Activated T-cell treated with anti-CD3 and anti-CD28 coated beads, Interleukin-2, amount 50 U/mL, for 72 hours (primary cell): ENCODE results near the gene CD19. TPM values are rescaled to one million over a fixed set of nuclear protein-coding genes. Genes with fewer than 3 reads are reported as not detected.

Source experiments
- ATAC-seq, 2 donors: fragments of 150-1000 bp; cut with Tn5 transposase; replicated peaks in 1 of 2; 2 replicates each; pipeline ENCODE4 v1.10.0; 2021; ENCODE audit warnings: moderate library complexity in 2 of 2, mild to moderate bottlenecking in 1 of 2
- DNase-seq, 2 donors: peaks; one replicate each; pipeline ENCODE4 v3.0.0; 2021 to 2022; ENCODE audit warnings: mixed read lengths in 1 of 2
- H3K27ac Mint-ChIP-seq: one replicate; pipeline ENCODE4 v1.8.0; 2022; ENCODE audit warnings: mild to moderate bottlenecking, moderate library complexity, mixed read lengths
- H3K27me3 Mint-ChIP-seq: one replicate; pipeline ENCODE4 v1.8.0; 2022; ENCODE audit warnings: low read depth, mixed read lengths
- H3K36me3 Mint-ChIP-seq, 2 donors: one replicate each; pipeline ENCODE4 v1.8.0; 2022; ENCODE audit warnings: mixed read lengths in 2 of 2, mild to moderate bottlenecking in 1 of 2; ENCODE audit not compliant: insufficient read depth in 2 of 2
- H3K4me1 Mint-ChIP-seq: one replicate; pipeline ENCODE4 v1.8.0; 2022; ENCODE audit warnings: low read depth, mixed read lengths
- H3K4me3 Mint-ChIP-seq, 2 donors: one replicate each; pipeline ENCODE4 v1.8.0; 2022; ENCODE audit warnings: mild to moderate bottlenecking in 2 of 2, mixed read lengths in 2 of 2, moderate library complexity in 2 of 2
- H3K9me3 Mint-ChIP-seq, 2 donors: one replicate each; pipeline ENCODE4 v1.8.0; 2022; ENCODE audit warnings: mixed read lengths in 2 of 2
- total RNA-seq, 2 donors: library from RNA; stranded (reverse); gene quantifications; one replicate each; pipeline ENCODE4 v1.2.3, GENCODE V29; 2022

CD19 gene
- total RNA-seq, 2 donors from 2014 or later = 1.3 to 1.4 TPM

DNA sequence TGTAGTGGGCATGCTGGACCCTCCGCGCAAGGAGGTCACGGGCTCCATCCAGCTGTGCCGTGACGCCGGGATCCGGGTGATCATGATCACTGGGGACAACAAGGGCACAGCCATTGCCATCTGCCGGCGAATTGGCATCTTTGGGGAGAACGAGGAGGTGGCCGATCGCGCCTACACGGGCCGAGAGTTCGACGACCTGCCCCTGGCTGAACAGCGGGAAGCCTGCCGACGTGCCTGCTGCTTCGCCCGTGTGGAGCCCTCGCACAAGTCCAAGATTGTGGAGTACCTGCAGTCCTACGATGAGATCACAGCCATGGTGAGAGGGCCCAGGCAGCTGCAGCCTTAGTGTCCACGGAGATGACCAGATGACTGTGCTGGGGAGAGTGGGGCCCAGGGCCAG is 31.2 kb upstream of the CD19 start:
- Mint-ChIP-seq H3K27ac (no peak overlapping the region), H3K4me1 (no peaks in the 10 kb centered on the region), H3K36me3 (no peaks in the 10 kb centered on the region), H3K27me3 (no peaks in the 10 kb centered on the region), H3K4me3 (no peak overlapping the region), H3K9me3 (no peaks in the 10 kb centered on the region)
- DNase-seq (no peak), ATAC-seq (no peak)

DNA sequence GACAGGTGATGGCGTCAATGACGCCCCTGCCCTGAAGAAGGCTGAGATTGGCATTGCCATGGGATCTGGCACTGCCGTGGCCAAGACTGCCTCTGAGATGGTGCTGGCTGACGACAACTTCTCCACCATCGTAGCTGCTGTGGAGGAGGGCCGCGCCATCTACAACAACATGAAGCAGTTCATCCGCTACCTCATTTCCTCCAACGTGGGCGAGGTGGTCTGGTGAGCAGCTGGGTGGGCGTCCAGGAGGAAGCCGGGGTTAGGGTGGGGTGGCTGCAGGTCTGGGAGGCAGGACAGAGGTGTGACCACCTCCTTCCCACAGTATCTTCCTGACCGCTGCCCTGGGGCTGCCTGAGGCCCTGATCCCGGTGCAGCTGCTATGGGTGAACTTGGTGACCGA is 29.9 kb upstream of the CD19 start:
- DNase-seq (no peak), ATAC-seq (no peak)
- Mint-ChIP-seq H3K4me3 (no peak overlapping the region), H3K36me3 (no peaks in the 10 kb centered on the region), H3K9me3 (no peaks in the 10 kb centered on the region), H3K4me1 (no peaks in the 10 kb centered on the region), H3K27ac (no peak overlapping the region), H3K27me3 (no peaks in the 10 kb centered on the region)

DNA sequence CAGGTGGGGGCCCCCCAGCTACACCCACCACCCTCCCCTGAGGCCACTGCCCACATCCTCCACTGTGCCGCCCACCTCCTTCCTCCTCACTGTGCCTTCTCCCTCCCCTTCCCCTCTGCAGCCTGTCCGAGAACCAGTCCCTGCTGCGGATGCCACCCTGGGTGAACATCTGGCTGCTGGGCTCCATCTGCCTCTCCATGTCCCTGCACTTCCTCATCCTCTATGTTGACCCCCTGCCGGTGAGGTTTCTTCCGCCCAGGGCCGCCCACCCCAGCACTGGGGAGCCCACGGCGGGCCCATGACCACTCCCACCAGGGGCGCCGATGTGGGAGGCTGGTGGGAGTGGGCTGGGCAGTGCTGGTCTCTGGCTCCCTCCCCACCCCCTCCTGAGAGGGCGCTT is 28.9 kb upstream of the CD19 start:
- H3K4me3 Mint-ChIP-seq = no peak overlapping the region
- no peaks in the 10 kb centered on the region for H3K4me1 Mint-ChIP-seq
- no peaks in the 10 kb centered on the region for H3K36me3 Mint-ChIP-seq
- H3K9me3 Mint-ChIP-seq = no peaks in the 10 kb centered on the region
- H3K27ac Mint-ChIP-seq = no peak overlapping the region
- DNase-seq = no peak
- ATAC-seq = peak in 1 of 2 donors; percentile 18
- no peaks in the 10 kb centered on the region for H3K27me3 Mint-ChIP-seq

DNA sequence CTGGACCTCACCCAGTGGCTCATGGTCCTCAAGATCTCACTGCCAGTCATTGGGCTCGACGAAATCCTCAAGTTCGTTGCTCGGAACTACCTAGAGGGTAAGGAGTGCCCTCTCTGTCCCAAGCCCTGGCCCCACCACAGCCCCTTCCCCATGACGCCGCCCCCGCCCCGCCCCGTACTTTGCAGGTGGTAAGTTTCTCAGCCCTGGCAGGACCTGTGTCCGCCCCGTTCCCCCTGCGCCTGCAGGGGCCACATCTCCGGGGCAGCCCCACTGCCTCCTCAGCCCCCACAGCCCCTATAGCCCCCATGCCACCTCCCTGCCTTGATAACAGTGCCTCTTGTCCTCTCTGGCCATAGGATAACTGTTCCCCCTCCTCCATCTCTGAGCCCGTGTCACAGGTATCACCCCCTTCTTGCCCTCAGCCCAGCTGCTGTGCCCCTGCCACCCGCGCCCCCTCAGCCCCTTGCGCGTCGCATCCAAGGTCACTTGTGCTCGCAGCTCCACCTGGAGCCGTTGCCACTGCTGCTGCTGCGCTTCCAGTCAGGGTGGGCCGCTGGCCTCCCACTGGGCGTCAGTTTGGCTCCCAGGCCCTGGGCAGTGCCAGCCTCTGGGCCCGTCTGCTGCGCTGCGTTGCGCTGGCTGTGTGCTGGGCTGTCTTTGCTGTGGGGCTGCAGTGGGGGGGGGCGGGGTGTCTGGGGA is 28.3 kb upstream of the CD19 start:
- Mint-ChIP-seq H3K4me1 (no peaks in the 10 kb centered on the region), H3K4me3 (no peak overlapping the region), H3K27me3 (no peaks in the 10 kb centered on the region), H3K36me3 (no peaks in the 10 kb centered on the region), H3K9me3 (no peaks in the 10 kb centered on the region), H3K27ac (no peak overlapping the region)
- DNase-seq = no peak
- ATAC-seq = no peak

DNA sequence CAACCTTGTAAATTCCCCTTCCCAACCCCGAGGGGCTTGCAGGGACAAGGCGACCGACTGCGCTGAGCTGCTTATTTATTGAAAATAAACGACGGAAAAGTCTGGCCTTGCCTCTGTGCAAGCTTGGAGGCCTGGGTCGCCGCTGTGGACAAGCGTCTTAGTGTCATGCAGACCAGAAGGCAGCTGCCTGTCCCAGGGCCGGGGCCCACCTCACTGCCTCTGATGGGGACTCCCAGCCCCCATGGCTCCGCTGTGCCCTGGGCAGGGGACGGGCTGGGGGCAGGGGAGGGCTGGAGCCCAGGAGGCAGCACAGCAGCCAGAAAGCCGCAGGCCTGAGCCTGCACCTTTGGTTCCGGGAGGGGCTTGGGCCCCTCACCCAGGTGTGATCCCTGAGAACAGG is 27.4 kb upstream of the CD19 start:
- H3K9me3 Mint-ChIP-seq = no peaks in the 10 kb centered on the region
- no peak overlapping the region for H3K27ac Mint-ChIP-seq

DNA sequence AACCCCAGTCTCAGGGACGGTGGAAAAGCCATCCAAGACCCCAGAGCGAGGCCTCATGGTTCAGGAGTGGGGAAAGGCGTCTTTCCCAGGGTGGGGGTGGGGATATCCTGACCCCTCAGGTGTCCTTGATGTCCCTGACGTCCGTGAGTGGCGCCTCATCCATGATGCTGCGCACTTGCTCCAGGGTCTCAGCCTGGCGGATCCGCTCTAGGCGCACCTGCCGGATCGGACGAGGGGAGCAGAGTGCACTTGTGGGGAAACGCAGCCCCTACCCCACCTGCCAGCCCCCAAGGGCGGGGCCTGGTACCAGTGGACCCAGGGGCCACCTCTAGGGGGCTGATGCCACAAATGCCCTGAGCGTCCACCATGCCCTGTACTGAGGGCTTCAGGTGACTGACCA is 26.9 kb upstream of the CD19 start:
- no peak overlapping the region for H3K27ac Mint-ChIP-seq
- H3K36me3 Mint-ChIP-seq = no peaks in the 10 kb centered on the region
- H3K9me3 Mint-ChIP-seq = no peaks in the 10 kb centered on the region
- H3K4me1 Mint-ChIP-seq = no peaks in the 10 kb centered on the region
- no peaks in the 10 kb centered on the region for H3K27me3 Mint-ChIP-seq
- ATAC-seq (no peak), DNase-seq (no peak)
- no peak overlapping the region for H3K4me3 Mint-ChIP-seq

More for the DNA sequence above, 27.4 kb upstream of the CD19 start:
- Mint-ChIP-seq H3K4me1 (no peaks in the 10 kb centered on the region), H3K4me3 (no peak overlapping the region), H3K27me3 (no peaks in the 10 kb centered on the region), H3K36me3 (no peaks in the 10 kb centered on the region)
- DNase-seq = no peak
- ATAC-seq = no peak

DNA sequence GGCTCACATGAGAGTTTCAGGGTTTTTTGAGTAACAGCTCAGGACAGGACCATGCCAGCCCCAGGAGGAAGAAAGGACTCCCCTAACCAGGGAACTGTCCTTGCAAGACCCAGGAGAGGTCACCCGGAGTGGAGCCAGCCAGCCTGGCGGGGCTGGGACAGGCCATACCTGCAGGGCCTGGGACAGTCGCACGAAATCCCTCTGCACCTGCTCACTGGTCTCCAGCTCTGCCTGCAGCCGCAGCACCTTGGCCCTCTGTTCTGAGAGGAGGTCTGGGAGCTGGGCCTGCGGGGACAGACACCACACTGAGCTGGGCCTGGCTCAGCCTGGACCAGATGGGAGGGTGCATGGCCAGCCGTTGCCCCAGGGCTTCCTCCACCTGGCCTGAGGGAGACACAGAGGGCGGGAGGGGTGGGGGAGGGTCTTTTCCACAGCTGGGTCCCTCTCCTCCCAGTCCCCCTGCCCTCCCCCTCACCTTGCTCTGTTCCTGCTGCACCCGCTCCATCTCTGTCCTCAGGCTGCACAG is 26.5 kb upstream of the CD19 start:
- ATAC-seq = no peak
- Mint-ChIP-seq H3K27ac (no peak overlapping the region), H3K27me3 (no peaks in the 10 kb centered on the region), H3K9me3 (no peaks in the 10 kb centered on the region), H3K4me1 (no peaks in the 10 kb centered on the region), H3K4me3 (no peak overlapping the region), H3K36me3 (no peaks in the 10 kb centered on the region)
- no peak for DNase-seq

DNA sequence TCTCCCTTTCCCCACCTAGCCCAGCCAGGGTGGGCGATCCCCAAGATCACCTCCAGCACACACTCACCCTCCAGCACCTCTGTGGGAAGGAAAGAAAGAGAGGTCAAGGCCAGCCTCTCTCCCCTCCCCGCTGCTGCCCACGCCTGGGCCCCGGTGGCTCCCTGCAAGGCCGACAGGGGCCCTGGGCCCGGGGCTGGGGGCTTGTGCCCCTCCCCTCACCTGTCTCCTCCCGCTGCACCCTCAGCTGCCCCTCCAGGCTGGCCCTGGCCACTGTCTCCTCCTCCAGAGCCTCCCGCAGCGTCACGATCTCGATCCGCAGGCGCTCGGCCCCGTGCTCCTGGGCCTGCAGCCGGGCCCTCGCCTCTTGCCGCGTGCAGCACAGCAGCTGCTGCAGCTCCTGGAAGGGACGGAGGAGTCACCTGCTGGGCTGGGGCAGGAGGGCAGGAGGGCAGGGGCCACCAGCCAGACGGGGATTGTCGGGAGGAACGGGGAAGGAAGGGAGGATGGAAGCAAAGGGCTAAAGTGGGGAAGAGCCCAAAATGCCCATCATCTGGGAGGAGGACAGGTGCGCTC is 25.9 kb upstream of the CD19 start:
- Mint-ChIP-seq H3K4me1 (no peaks in the 10 kb centered on the region), H3K36me3 (no peaks in the 10 kb centered on the region), H3K27me3 (no peaks in the 10 kb centered on the region), H3K27ac (no peak overlapping the region), H3K4me3 (no peak overlapping the region), H3K9me3 (no peaks in the 10 kb centered on the region)
- ATAC-seq (no peak), DNase-seq (no peak)

DNA sequence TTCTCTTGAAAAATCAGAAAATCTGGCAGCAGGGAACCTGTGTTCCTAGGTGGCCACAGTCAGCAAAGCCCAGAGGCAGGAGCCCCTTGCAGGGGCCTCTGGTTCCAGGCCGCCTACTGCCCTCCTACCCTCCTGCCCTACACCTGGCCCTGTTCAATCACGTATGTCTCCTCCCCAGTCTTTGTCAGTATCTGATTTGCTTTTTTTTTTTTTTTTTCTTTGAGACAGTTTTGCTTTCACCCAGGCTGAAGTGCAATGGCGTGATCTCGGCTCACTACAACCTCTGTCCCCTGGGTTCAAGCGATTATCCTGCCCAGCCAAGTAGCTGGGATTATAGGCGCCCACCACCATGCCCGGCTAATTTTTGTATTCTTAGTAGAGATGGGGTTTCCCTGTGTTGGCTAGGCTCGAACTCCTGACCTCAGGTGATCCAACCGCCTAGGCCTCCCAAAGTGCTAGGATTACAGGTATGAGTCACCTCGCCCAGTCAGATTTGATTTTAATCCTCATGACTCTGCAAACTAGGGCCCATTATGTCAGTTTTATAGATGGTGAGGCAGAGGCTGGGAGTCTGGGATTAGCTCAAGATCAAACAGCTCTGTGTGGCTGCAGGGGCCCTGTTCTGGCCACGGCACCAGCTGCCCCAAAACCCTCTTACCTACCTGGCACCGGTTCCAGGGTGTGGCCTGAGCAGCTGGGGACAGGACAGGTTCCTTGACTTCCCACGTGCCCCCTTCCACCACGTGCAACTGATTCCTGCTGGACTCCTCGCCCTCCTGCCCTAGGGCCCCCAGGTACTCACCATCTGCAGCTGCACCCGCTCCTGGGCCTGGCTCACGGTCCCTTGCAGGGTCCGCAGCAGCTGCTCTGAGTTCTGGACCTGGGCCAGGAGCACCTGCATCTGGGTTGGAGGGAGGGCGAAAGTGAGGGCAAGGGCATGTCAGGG is 21.4 kb upstream of the CD19 start:
- DNase-seq = no peak
- no peaks in the 10 kb centered on the region for H3K9me3 Mint-ChIP-seq
- peaks cover 1 to 3% of the 10 kb centered on the region in 2 donors for H3K36me3 Mint-ChIP-seq
- no peak overlapping the region for H3K27ac Mint-ChIP-seq
- no peaks in the 10 kb centered on the region for H3K4me1 Mint-ChIP-seq
- ATAC-seq = peak in 1 of 2 donors; percentile 60
- H3K4me3 Mint-ChIP-seq = no peak overlapping the region
- H3K27me3 Mint-ChIP-seq = no peaks in the 10 kb centered on the region

DNA sequence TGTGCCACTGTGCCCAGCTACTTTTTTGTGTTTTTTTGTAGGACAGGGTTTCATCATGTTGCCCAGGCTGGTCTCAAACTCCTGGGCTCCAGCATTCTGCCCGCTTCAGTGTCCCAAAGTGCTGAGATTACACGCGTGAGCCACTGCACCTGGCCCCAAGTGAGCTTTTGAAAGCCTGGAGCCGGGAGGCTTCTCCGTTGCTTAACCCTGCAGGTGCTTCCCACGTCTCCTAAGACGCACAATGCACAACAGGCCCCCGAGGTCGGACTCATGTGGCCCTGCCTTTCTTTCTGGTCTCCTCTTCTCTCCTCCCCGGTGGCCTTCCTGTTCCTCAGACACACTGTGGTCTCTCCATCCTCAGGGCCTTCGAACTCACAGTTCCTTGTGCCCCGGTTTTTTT is 19.2 kb upstream of the CD19 start:
- no peaks in the 10 kb centered on the region for H3K9me3 Mint-ChIP-seq
- DNase-seq (no peak), ATAC-seq (no peak)
- H3K27ac Mint-ChIP-seq = no peak overlapping the region
- H3K4me3 Mint-ChIP-seq = no peak overlapping the region
- no peaks in the 10 kb centered on the region for H3K4me1 Mint-ChIP-seq
- H3K27me3 Mint-ChIP-seq = no peaks in the 10 kb centered on the region
- peaks cover 7 to 8% of the 10 kb centered on the region in 2 donors for H3K36me3 Mint-ChIP-seq

DNA sequence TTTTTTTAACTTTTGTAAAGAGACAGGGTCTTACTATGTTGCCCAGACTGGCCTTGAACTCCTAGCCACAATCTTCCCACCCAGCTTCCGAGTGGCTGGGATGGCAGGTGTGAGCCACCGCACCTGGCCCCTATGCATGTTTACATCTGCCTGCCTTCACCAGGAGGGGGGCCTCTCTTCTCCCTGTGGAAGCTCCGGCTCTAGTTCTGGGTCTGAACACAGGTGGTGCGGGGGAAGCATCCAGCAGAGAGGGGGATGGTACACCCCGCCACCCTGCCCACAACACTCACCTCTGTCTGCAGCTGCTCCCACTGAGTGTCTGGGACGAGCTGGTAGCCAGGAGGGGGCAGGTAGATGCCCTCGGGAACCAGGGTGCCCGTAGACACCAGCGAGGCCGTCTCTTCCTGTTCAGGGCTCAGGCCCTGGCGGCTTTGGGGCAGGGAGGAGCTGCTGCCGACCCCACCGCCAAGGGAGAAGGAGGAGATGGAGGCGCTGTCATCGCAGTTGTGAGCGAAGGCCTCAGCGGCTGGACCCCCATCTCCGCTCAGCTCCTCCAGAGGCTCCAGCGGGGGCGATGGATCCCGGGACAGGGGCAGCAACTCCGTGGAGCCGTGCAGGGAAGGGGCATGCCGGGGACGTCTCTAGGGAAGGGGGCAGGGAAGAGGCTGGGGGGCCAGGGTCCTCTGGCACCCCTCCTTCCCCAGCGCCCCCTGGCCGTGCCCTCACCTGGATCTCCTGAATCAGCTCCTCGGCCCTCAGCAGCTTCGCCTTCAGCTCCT is 17.6 kb upstream of the CD19 start:
- Mint-ChIP-seq H3K4me3 (no peak overlapping the region), H3K27me3 (no peaks in the 10 kb centered on the region), H3K27ac (no peak overlapping the region), H3K4me1 (no peaks in the 10 kb centered on the region), H3K9me3 (no peaks in the 10 kb centered on the region), H3K36me3 (peaks cover 8 to 9% of the 10 kb centered on the region in 2 donors)
- no peak for ATAC-seq
- DNase-seq = no peak

DNA sequence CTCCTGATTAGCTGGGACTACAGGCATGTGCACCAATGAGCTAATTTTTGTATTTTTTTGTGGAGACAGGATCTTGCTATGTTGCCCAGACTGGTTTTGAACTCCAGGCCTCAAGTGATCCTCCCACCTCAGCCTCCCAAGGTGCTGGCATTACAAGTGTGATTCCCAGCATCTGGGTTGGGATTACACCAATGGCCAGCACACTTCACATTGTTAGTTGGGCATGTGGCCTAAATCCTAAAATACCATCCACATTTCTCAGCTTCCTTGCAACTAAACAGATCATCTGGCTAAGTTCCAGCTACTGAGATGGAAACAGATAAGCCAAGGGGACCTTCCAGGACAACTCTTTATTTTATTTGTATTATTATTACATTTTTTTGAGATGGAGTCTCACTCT is 16.6 kb upstream of the CD19 start:
- Mint-ChIP-seq H3K9me3 (no peaks in the 10 kb centered on the region), H3K36me3 (peaks cover 8 to 9% of the 10 kb centered on the region in 2 donors), H3K4me1 (no peaks in the 10 kb centered on the region), H3K27me3 (no peaks in the 10 kb centered on the region), H3K27ac (no peak overlapping the region), H3K4me3 (no peak overlapping the region)
- ATAC-seq (no peak), DNase-seq (no peak)
